NCI-H524 (cell line): ENCODE results near the gene DRAXIN.

Experiments
- DNase-seq, 2 experiments: peaks; one replicate each; lab custom pipeline; 2025; lab: John Stamatoyannopoulos, UW

The DRAXIN gene

GRCh38 chr1:11708554-11709350 is 17.2 kb downstream of the DRAXIN start:
- DNase-seq: no peak

- no peak for DNase-seq
Measured at GRCh38 chr1:11711490-11711889, 20.0 kb downstream of the DRAXIN start.

GRCh38 chr1:11712285-11712684 is 20.8 kb downstream of the DRAXIN start:
- DNase-seq: no peak

- no peak for DNase-seq
Measured at GRCh38 chr1:11713095-11713494, 21.6 kb downstream of the DRAXIN start.

- DNase-seq: peak in 1 of 2 experiments; percentile 39
Measured at GRCh38 chr1:11714831-11715575, 23.5 kb downstream of the DRAXIN start.

GRCh38 chr1:11719313-11720032 is 28.0 kb downstream of the DRAXIN start:
- DNase-seq: peak; percentile 72 to 76

GRCh38 chr1:11720033-11720376 is 28.5 kb downstream of the DRAXIN start:
- DNase-seq: no peak

- no peak for DNase-seq
Measured at GRCh38 chr1:11720525-11720924, 29.0 kb downstream of the DRAXIN start.

- DNase-seq: no peak
Measured at GRCh38 chr1:11721311-11721710, 29.8 kb downstream of the DRAXIN start.

GRCh38 chr1:11722538-11722937 is 31.0 kb downstream of the DRAXIN start:
- DNase-seq: no peak

- no peak for DNase-seq
Measured at GRCh38 chr1:11725616-11726015, 34.1 kb downstream of the DRAXIN start.

- DNase-seq: no peak
Measured at GRCh38 chr1:11727119-11727518, 35.6 kb downstream of the DRAXIN start.

GRCh38 chr1:11728126-11728806 is 36.8 kb downstream of the DRAXIN start:
- no peak for DNase-seq

- no peak for DNase-seq
Measured at GRCh38 chr1:11729155-11729497, 37.6 kb downstream of the DRAXIN start.

- no peak for DNase-seq
Measured at GRCh38 chr1:11729498-11730428, 38.3 kb downstream of the DRAXIN start.

- no peak for DNase-seq
Measured at GRCh38 chr1:11730429-11730891, 39.0 kb downstream of the DRAXIN start.

GRCh38 chr1:11731691-11732283 is 40.3 kb downstream of the DRAXIN start:
- DNase-seq: peak; percentile 22 to 59

GRCh38 chr1:11733306-11733705 is 41.8 kb downstream of the DRAXIN start:
- DNase-seq: no peak

GRCh38 chr1:11735531-11735853 is 44.0 kb downstream of the DRAXIN start:
- no peak for DNase-seq

GRCh38 chr1:11735854-11736745 is 44.6 kb downstream of the DRAXIN start, which contains the start of gene AGTRAP:
Gene AGTRAP, plus strand, starts transcription at chr1:11736136. Its CDS starts 73 bp downstream, at chr1:11736209.
- DNase-seq: peak; percentile 81 to 91
